C4-2B (cell line): ENCODE results near the gene TBX3.

Experiments
- H3K27ac ChIP-seq: fragments of 450-650 bp; 2 replicates; pipeline ENCODE4 v1.5.1; 2017
- CTCF ChIP-seq: fragments of 450-650 bp; conservative IDR thresholded peaks from 2 replicates; pipeline ENCODE4 v1.5.1; 2017; ENCODE audit warnings: mild to moderate bottlenecking
- ZFX ChIP-seq: fragments of 450-650 bp; IDR thresholded peaks from 2 replicates; pipeline ENCODE4 v1.6.1; 2017

The TBX3 gene

DNA sequence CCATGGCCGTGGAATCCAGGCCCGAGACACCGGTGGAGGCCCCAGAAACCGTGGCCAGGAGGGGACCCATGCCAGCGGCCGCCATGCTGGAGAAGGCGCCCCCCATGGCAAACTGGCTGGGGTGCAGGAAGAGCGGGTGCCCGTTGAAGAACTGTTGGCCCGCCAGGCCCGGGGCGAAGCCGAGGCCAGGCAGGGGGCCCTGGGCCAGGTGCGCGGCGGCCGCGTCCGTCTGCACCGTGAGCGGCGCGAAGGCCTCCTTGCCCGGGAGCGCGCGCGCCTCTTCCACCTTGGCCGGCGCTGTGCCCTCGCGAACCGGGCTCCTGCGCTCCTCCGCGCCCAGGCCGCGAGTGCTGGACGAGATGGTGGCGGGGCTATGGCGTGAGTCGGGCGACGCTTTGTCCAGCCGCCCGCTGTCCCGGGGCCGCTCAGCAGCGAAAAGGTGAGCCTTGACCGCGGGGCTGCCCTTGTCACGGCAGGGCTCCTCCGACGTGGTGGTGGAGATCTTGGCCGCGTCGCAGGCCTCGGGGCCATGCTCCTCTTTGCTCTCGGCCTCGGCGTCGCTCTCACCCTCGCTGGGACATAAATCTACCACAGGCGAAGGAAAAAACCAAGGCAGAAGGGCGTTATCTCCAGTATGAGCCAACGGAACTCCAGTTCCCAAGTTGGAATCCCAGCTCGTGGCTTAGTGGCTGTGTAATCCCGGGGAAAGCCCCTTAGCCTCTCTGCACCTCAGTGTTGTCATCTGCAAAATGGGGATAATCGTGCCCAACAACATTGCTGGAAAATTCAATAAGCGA, 9.5 kb downstream of the TBX3 start:
- TF ChIP-seq ZFX (peak; percentile 86), CTCF (no peak)
- peak overlapping the region; percentile 99 for H3K27ac ChIP-seq

GRCh38 chr12:114673901-114674250, 10.1 kb downstream of the TBX3 start:
- no peak for TF ChIP-seq ZFX
- TF ChIP-seq CTCF = no peak
- peak overlapping the region; percentile 99 for H3K27ac ChIP-seq

DNA sequence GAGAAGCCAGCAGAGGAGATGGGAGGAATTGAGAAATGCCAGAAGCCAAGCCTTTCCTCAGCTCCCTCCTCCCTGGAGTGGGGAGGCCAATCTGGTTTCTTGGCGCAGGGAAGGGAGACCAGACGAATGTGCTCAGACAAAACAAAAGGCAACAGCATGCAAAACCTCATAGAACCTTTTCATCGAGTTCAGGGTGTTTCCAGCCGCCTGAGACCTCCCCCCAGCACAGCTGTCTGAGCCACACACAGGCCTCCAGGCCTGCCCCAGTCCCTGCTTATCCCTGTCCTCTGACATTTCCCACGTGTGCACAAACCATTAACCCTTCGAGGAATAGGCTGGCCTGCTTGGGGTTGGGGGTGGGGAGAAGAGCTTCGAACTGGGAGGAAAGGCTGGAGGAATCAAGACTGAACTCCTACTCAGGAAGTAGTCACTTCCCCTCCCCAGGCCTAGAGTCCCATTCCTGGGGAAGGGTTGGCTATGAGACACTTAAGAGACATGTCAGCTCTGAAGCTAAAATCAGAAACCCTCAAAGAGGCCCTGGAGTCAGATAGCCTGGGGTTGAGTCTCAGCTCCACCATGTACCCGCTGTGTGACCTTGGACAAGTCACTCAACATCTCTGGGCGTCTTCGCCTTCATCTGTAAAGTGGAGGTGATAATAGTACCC, 10.7 kb downstream of the TBX3 start:
- peak overlapping the region; percentile 99 for H3K27ac ChIP-seq
- no peak for TF ChIP-seq CTCF
- TF ChIP-seq ZFX = peak; percentile 43

- TF ChIP-seq ZFX = peak; percentile 56
- no peak for TF ChIP-seq CTCF
- peak overlapping the region; percentile 99 for H3K27ac ChIP-seq
Observed at GRCh38 chr12:114672817-114673168, 11.2 kb downstream of the TBX3 start.

DNA sequence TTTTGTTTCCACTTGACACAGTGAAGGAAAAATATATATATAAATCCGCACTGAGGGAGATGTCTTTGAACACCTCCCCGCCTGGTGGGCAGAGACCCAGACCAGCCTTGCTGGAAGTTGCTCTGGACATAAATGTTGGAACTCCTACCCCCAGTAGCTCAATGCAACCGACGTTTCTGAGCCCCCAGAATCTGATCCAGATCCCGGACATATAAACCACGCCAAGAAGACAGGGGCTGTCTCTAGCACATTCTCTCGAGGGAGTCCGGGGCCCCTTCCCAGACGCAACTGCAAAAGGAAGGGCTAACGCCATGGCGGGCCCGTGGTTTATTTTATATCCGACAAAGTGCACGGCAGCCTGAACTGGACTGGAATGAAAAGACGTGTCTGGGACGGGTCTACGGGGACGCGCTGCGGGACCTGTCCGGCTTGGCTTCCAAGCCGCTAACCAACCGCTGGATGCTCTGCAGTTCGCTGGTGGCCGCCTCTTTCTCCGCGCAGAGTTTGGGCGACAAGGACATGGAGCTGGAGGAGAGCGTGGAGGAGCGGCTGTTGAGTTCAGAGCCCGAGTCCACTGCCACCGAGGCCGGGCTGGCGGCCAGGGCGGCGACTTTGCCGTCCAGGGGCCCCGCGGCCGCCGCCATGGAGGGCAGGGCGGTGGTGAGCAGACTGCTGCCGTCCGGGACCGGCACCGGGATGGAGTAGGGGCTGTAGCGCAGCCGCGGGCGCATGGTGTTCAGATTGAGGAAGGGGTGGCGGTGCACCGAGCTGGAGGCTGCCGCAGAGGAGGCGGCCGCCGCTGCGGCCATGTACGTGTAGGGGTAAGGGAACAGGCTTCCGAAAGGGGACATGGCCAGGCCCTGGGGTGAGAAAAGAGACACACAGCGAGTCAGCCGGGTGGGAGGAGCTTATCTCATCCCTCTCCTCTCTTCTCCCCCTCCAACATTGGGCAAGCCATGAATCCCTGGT, 12.2 kb downstream of the TBX3 start:
- peak overlapping the region; percentile 99 for H3K27ac ChIP-seq

GRCh38 chr12:114671066-114671442, 12.9 kb downstream of the TBX3 start:
- TF ChIP-seq CTCF (no peak), ZFX (no peak)
- peak overlapping the region; percentile 99 for H3K27ac ChIP-seq

More for the DNA sequence above, 12.2 kb downstream of the TBX3 start:
- TF ChIP-seq CTCF = no peak
- no peak for TF ChIP-seq ZFX
